Measurements from ENCODE around the gene CIITA.

- TF ChIP-seq, protein P1, sequence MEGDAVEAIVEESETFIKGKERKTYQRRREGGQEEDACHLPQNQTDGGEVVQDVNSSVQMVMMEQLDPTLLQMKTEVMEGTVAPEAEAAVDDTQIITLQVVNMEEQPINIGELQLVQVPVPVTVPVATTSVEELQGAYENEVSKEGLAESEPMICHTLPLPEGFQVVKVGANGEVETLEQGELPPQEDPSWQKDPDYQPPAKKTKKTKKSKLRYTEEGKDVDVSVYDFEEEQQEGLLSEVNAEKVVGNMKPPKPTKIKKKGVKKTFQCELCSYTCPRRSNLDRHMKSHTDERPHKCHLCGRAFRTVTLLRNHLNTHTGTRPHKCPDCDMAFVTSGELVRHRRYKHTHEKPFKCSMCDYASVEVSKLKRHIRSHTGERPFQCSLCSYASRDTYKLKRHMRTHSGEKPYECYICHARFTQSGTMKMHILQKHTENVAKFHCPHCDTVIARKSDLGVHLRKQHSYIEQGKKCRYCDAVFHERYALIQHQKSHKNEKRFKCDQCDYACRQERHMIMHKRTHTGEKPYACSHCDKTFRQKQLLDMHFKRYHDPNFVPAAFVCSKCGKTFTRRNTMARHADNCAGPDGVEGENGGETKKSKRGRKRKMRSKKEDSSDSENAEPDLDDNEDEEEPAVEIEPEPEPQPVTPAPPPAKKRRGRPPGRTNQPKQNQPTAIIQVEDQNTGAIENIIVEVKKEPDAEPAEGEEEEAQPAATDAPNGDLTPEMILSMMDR (IDR thresholded peaks at IDR 0.05; ENCODE audit: insufficient read depth, low read length, poor library complexity, severe bottlenecking), result no peak
- no peak for TF ChIP-seq EZH2phosphoT487 (conservative IDR thresholded peaks at IDR 0.05; ENCODE audit: low read length)
Measured at GRCh38 chr16:10834766-10835165, 42.2 kb upstream of the CIITA start.

Measured in SU-DHL-6 (cell line).